Omental fat pad (tissue), 4 donors: ENCODE measurements around the gene COQ8B. TPM values are rescaled to one million over a fixed set of nuclear protein-coding genes. Genes with fewer than 3 reads are reported as not detected.

Experiments used
- ATAC-seq: fragments of 150-250 bp; one replicate; pipeline ENCODE4 v1.9.1; 2016; ENCODE audit warnings: mild to moderate bottlenecking, moderate library complexity; ENCODE audit not compliant: low FRiP score
- DNase-seq: peaks from one replicate; pipeline ENCODE4 v3.0.0-alpha.2; 2019; ENCODE audit warnings: low spot score
- total RNA-seq, 4 donors: library from RNA; depleted of rRNA; stranded (reverse); fragments of >200 nt; gene quantifications; one replicate each; pipeline ENCODE4 v1.1.0, GENCODE V29; 2016
- TF ChIP-seq, protein P1 (sequence below), 3 donors: fragments of 450-650 bp; IDR thresholded peaks; one replicate each; pipeline ENCODE4 v1.5.1; 2016 to 2017; ENCODE audit warnings: antibody characterized with exemption in 3 of 3, mild to moderate bottlenecking in 3 of 3, moderate library complexity in 2 of 3

Gene COQ8B
- total RNA-seq, 4 donors from 2014 or later: 22.1 to 38.8 (median 28.1) TPM

DNA sequence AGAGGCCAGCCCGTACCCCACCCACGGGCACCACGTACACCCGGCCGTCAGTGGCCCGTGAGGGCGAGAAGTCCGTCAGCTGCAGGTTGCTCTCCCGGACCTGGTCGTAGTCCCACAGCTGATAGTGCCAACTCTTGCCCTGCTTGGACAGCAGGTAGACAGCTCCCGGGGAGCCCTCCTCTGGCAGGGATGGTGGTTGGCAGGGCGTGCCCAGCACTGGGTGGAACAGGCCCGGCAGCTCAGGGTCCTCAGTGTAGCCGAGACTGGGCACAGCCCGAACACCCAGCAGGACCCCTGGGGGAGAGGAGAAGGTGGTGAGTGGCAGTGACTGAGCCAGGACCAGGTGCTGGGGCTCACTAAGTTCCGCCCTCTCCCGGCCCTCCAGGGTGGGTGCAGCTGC is 25.8 kb upstream of the COQ8B start:
- TF ChIP-seq, protein P1, sequence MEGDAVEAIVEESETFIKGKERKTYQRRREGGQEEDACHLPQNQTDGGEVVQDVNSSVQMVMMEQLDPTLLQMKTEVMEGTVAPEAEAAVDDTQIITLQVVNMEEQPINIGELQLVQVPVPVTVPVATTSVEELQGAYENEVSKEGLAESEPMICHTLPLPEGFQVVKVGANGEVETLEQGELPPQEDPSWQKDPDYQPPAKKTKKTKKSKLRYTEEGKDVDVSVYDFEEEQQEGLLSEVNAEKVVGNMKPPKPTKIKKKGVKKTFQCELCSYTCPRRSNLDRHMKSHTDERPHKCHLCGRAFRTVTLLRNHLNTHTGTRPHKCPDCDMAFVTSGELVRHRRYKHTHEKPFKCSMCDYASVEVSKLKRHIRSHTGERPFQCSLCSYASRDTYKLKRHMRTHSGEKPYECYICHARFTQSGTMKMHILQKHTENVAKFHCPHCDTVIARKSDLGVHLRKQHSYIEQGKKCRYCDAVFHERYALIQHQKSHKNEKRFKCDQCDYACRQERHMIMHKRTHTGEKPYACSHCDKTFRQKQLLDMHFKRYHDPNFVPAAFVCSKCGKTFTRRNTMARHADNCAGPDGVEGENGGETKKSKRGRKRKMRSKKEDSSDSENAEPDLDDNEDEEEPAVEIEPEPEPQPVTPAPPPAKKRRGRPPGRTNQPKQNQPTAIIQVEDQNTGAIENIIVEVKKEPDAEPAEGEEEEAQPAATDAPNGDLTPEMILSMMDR (IDR thresholded peaks at IDR 0.05): no peak
- DNase-seq (no peak), ATAC-seq (peak; percentile 8)

DNA sequence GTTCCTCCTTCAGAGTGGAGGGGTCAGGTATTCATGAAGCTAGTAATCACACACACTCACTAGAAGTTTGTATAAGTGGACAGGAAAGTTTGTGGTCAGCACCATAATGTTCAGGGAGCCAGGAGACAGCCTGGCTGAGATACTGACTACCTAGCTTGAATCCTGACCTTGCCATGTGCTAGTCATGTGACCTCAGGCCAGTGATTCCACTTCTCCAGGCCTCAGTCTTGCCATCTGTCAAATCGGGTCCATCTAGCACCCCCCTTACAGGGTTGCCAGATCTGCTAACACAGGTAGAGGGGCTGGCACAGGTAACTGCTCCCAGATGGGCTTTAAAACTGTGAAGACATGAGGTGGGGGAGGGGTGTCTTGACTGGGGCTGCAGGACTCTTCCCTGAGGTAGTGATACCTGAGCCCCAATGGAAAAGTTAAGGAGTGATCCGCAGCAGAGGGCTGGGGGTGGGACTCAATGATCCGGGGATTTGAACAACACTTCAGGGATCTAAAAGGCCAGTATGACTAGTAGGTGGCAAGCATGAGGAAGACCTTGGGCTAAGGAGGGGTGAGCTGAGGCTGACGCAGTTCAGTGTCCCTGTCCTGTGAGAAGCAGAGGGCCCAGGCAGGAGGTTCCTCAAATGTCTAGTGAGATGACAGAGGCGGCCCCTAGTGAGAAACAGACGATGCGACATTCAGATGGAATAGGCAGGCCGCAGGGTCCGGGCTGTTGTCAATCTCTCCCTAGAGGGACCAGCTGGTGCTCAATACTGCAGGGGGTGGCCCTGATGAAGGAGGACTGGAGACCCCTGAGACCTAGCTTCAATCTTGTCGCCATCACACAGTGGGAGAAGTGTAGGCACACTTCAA is 25.1 kb upstream of the COQ8B start:
- DNase-seq (no peak), ATAC-seq (peak; percentile 2)
- TF ChIP-seq, protein P1 (IDR thresholded peaks at IDR 0.05): no peak

DNA sequence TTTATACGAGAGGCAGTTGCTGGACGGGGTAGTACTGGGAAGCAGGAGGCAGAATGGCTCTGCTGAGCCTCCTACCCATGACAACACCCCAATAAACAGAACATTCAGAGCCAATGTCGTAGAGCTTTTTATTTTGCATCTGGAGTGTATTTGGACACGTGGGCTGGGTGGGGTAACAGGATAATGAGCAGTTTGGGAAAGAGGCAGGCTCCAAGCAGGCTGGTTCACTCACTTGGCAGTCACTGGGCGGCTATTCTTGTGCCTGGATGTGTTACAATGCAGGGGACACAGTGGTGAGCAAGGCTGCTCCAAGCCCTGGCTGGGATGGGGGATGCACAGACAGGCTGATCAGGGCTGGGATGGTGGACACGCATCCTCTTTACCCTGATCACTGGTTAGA is 24.1 kb upstream of the COQ8B start:
- ATAC-seq (no peak), DNase-seq (no peak)
- TF ChIP-seq, protein P1 (IDR thresholded peaks at IDR 0.05): no peak

DNA sequence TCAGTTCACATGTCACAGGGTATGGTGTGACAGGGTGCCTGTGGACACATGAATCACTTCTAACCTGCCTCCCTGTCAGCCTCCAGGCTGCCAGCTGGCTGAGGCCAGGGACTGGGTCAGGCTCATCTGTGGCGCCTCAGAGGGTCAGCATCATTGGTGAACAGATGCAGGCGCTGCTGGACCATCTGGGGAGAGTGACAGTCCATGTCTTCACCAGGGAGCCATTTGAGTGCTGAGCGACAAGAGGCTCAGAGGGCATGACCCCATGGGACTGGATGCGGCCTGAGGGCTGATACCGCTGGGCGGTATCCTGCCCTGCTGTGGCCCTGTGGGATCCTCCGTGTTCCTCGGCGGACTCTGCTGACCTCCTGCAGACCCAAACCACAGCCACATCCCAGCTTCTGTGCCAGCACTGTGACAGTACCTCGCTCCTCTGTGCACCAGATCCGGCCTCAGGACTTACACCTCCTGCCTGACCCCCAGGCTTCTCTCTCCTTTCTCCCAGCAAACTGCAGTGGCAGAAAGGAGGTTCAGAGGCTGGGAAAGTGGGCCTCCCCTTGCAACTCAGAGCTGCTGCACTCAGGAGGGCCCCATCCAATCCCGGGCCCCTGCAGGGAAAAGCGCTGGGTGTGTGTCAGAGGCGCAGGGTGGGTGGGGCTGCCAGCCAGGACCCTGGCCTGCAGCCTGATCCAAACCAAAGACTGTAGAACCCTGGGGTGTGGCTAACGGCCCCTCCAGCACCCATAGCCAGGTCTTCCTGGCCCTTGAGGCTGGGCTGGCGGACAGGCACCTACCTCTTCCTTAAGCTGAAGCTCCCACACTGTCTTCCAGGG is 23.4 kb upstream of the COQ8B start:
- TF ChIP-seq, protein P1 (IDR thresholded peaks at IDR 0.05): no peak
- DNase-seq (no peak), ATAC-seq (no peak)

DNA sequence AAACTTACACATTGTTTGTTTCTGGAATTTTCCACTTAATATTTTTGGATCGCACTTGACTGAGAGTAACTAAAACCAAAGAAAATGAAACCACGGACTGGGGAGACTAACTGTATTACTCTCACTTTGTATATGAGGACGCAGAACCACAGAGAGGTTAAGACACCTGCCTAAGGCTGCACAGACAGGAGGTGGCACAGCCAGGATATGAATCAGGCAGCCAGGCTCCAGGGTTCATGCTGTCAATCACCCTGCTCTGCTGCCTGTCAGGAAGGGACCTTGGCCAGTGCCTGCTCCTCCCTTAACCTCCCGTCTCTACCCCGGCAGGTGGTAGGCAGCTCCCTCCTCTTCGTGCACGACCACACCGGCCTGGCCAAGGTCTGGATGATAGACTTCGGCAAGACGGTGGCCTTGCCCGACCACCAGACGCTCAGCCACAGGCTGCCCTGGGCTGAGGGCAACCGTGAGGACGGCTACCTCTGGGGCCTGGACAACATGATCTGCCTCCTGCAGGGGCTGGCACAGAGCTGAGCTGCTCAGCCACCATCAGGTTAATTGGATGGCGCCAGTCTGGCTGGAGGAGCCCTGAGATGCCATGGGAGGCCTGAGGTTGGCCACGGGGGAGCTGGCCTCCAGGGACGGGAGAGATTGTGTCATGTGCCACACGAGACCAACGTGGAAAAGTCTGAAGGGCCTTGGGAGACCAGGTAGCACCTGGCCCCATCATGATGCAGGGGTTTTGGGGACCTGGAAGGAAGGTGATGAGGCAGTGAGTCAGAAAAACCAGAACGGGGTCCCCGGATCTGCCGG is 22.5 kb upstream of the COQ8B start:
- no peak for DNase-seq
- TF ChIP-seq, protein P1 (IDR thresholded peaks at IDR 0.05): no peak
- no peak for ATAC-seq

DNA sequence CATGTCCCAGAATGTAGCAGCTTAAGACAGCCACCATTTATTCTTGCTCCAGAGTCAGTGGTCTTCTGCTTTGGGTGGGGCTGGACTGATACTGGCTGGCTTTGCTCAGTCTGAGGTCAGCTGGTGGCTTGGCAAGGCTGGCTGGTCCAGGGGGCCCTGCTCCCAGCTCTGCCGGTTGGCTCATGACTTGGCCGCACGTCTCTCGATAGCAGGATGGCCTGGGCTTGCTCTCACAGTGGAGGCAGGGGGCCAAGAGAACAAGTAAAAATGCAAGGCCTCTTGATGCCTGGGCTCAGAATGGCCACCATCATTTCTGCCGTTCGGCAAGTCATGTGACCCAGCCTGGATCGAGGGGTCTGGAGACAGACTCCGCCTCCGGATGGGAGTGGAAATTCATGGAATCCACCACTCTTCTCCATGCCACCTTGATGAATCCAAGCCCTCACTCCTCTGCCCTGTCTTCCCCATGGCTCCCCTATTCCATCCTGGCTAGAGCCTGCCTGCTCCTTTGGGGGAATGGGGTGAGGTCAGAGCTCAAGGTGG is 20.5 kb upstream of the COQ8B start:
- TF ChIP-seq, protein P1 (IDR thresholded peaks at IDR 0.05): no peak
- ATAC-seq (no peak), DNase-seq (no peak)
